Inflammatory macrophage treated with lipopolysaccharide for 1 hour (primary cell): ENCODE measurements around the gene MRPL39.

ENCODE experiments used
- DNase-seq, 2 donors: peaks; one replicate each; pipeline ENCODE4 v3.0.0-alpha.2; 2020 to 2022

Gene MRPL39

GRCh38 chr21:25608044-25608737 lies 910 bp upstream of the MRPL39 start:
- DNase-seq: peak; percentile 65 to 88

- DNase-seq: peak; percentile 10 to 41
Observed at GRCh38 chr21:25589887-25590286, 17.4 kb downstream of the MRPL39 start.

- peak in 1 of 2 donors; percentile 51 for DNase-seq
Observed at GRCh38 chr21:25586791-25587190, 20.5 kb downstream of the MRPL39 start.

GRCh38 chr21:25586326-25586725 lies 21.0 kb downstream of the MRPL39 start:
- DNase-seq: peak; percentile 21 to 65

GRCh38 chr21:25584833-25585676 lies 22.2 kb downstream of the MRPL39 start:
- DNase-seq: peak; percentile 31 to 64

DNA sequence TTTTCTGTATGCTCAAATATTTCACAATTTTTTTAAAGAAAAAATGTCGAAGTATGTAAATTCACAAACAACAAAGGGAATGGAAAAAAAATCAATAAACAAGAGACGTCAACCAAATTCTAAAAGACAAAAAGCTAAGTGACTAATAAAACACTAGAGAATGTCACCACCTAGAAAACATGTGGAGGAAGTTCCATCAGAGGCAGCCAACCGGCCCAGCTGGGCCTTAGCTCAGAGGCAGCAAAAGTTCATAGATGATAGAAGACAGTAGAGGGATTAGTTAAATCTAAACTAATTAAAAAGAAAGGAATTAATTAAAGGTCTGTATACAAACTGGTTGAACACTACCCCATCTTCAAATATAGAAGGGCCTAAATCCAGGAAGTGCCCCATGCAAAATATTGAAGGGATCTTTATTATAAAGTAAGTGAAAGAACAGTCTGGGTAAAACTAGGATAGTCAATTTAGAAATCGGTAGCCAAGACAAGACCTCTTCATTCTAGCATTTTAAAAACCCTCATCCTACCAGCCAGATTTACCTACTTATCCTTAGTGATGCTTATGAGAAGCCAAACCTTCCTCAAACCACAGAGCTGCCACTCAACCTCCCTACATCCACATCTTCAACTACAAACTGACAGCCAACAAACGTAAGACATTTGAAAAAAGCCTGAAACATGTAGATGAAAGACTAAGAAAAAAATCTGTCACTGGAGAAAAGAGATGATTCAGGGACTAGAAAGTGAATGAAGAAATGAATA lies 23.7 kb downstream of the MRPL39 start:
- peak; percentile 13 to 59 for DNase-seq

DNA sequence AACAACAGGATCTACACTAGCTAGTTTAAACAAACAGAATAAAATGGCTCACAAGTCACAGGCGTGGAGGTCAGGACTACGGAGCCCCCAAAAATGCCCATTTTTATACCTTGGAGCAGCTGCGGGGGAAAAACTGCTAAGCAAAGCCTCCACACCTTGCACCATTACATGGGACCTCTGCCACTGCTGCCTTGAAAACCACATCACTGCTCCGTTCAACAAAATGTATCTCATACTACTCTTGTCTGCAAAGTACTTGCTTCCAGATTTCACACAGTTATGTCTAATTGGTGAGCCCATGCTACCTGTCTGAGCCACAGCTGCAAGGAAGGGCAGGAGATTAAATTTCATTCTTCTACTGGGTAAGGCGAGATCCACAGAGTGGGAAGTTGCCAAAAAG lies 24.4 kb downstream of the MRPL39 start:
- DNase-seq: peak; percentile 7 to 52

DNA sequence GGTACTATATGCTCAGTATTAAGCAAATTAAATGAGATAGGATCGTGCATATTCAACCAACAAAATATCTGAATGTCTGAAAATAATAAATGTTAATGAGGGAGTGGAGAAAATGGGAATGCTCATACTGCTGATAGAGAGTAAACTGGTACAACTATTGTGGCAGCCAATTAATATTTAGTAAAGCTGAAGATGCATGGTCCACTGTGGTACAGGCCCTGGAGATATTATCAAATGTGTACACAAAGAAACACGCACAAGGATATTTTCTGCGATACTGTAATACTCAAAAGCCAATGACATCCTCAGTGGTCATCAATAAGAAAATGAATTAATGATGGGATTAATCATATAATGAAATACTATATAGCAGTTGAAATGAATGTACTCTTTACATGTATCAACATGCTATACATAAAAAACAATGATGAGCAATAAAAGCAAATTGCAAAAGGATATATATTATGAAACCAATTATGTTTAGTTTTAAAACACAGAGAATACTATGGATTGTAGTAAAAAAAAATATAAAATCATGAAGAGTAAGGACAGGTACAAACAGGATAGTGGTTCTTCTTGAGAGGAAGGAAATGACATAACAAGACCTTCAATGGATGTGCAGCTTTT lies 25.0 kb downstream of the MRPL39 start:
- DNase-seq: peak in 1 of 2 donors; percentile 38

- peak; percentile 6 to 32 for DNase-seq
Observed at GRCh38 chr21:25581582-25581981, 25.7 kb downstream of the MRPL39 start.

GRCh38 chr21:25580912-25581260 lies 26.4 kb downstream of the MRPL39 start:
- peak; percentile 6 to 39 for DNase-seq

GRCh38 chr21:25579226-25580013 lies 27.9 kb downstream of the MRPL39 start:
- peak in 1 of 2 donors; percentile 48 for DNase-seq

DNA sequence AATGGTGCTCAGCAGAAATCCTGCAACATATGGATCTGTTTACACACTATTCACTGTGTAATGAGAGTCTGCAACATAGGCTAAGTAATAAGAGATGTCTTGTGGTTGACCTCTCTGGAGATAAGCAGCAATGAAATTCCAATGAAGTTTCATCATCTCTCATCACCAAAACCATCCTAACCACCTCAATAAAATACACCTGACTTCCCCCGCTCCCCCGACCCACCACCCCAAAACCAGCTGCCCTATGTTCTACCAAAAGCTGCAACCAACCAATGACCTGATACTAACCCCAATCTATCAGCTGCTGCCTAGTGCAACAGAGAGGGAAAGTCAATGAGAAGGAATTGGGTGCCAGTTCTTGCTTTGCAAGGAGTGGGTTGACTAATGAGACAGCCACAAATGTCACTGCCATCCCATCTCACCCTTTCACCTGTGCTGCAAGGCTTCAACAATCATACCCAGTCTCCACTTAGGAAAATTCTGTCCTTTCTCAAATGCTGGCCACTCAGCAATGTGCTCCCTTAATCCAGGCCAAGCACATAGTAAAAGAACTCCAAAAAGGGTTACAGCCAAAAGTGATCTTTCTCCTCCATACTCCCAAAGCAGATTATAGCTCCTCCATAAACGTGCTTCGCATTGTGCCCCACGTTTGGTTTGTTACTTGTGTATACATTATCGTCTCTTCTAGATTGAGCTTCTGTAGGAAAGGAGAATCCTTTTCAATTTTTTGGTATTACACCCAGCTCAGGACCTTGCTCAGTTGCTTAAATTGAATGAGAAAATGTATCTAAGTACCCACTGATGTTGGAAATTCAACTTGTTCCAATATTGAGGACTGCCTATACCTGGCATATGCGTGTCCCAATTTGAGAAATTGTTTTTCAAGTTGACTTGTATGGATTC lies 29.0 kb downstream of the MRPL39 start:
- DNase-seq: peak; percentile 10 to 63

DNA sequence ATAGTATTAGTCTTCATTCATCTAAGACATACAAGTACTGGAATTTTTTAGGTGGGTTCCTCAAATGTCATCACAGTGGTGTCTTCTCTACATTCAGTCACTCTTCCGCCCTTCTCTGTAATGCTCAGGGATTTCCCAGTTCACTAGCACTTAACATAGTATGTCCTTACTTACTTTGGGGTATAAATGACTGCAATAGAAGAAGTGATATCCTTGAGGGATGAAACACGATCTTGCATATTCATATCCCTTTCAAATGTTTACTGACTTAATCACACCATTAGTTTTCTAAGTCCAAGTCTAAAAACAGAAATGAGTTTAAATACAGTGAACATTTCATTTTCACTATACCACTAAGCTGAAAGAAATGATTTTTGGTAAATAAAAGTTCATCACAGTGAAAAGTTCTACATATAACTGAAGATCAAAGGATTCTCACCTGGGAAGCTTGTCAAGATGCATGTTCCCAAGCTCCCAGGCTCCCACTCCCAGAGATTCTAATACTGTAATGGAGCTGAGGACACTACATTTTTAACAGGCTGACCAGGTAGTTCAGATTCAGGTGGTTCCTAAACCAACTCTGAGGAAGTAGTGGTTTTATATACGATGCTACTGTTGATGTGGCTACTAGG lies 29.7 kb downstream of the MRPL39 start:
- DNase-seq: peak; percentile 34 to 51

DNA sequence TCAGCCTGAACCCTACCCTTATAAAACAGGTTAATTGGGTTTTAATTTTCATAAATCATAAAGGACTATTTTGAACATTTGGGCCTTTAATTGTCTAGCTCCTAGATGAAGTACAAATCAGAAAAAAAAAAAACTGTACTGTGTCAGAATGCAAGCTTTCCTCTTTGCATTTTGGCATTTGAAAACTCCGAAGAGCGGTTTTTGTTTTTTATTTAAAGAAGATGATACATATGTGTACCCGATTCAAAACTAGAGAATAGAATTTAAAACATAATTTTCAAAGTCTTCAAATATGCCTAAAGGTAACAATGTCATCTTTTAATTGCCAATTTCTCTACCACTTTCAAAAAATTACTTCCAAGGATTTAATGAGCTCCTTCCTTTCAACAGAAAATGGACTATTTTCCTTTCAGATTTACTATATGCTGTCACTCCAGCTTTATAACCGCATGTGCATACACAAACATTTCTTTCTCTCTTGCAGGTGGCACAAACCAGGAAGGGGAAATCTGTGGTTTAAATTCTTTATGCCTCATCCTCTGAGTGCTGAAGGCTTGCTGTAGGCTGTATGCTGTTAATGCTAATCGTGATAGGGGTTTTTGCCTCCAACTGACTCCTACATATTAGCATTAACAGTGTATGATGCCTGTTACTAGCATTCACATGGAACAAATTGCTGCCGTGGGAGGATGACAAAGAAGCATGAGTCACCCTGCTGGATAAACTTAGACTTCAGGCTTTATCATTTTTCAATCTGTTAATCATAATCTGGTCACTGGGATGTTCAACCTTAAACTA lies 33.7 kb downstream of the MRPL39 start:
- peak; percentile 86 to 95 for DNase-seq

DNA sequence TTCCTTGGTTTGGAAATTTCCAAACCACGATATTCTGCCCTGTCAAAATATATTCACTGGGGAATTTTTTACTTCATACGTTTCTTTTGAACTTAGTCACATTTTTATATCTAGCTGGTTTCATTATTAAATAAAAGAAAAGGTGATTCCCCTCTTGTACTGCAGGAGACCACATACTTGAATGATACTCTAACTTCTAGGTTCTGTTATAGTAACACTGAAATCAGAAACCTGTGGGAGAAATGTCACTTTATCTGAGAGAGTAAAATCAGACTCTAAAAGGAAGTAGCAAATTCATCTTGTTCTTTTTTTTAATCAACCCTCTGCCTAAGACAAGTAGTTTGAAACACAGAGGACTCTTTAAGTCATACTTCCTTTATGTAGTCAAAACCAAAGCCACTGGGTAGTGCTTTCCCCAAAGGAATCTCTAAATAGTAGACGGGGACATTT lies 34.4 kb downstream of the MRPL39 start:
- peak; percentile 47 to 68 for DNase-seq

- DNase-seq: peak in 1 of 2 donors; percentile 21
Observed at GRCh38 chr21:25571726-25572121, 35.6 kb downstream of the MRPL39 start.

- peak in 1 of 2 donors; percentile 39 for DNase-seq
Observed at GRCh38 chr21:25569711-25570110, 37.6 kb downstream of the MRPL39 start.

DNA sequence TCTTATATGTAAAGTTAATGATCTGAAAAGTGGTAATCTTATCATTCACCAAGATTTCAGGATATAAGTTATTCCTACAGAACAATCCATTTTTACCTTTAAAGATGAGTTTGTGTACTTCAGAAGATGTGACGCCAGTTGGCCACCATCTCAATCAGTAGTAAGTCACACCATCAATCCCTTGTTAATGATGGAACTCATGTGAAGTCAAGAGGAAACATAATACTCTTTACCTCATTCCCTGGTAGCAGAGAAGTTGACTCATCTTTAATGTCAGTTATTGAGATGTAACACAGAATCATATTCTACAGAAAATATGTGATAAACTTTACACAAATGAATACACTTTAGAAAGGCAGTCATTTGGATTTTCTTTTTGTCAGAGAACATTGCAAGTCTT lies 38.2 kb downstream of the MRPL39 start:
- peak in 1 of 2 donors; percentile 20 for DNase-seq

- DNase-seq: peak; percentile 65 to 73
Observed at GRCh38 chr21:25568246-25568645, 39.0 kb downstream of the MRPL39 start.
